ACHN (cell line): ENCODE results near the gene TVP23C.

Experiments used
- DNase-seq: peaks from one replicate; pipeline ENCODE4 v3.0.0-alpha.2; 2015
- in situ Hi-C: cut with HindIII; loops from 2 replicates; pipeline ENCODE4 v1.10.0; 2017; ENCODE audit warnings: low sequenced_read_pairs, low pct_ligation_motif_present, low pct_unique_long_range_greater_than_20kb

TVP23C gene

DNA sequence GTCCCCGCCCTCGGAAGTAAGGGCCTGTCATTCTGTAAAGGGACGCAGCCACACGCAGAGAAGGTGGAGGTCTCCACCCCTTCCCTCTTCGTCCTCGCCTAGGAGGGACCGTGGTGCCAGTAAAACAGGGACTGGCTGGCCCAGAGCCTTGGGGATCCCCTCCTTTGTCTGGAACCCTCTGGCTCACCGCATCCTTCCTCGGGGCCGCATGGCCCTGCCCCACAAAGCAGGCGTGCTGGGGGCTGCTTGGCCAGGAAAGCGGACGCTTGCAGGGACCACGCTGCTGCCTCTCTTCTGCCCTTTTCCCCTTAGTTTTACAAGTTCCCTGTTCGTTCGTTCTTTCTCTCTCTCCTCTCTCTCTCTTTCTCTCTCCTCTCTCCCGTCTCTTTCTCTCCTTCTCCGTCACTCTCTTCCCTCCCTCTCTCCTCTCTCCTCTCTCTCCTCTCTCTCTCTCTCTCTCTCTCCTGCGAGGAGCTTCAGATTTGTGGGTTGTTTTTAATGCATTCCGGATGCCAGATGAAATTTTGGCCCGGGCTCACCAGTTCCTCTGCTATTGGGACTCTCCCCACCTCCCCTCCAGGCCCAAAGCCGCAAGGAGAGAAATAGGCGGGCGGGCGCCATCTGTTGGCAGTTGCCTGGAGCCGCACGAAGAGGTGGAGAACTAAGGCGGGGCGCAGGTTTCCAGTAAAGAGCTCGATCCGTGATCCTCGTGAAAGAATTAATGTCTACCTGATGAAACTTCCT, 60.7 kb downstream of the TVP23C start:
- in situ Hi-C loops = no loop called here
- peak; percentile 71 for DNase-seq

DNA sequence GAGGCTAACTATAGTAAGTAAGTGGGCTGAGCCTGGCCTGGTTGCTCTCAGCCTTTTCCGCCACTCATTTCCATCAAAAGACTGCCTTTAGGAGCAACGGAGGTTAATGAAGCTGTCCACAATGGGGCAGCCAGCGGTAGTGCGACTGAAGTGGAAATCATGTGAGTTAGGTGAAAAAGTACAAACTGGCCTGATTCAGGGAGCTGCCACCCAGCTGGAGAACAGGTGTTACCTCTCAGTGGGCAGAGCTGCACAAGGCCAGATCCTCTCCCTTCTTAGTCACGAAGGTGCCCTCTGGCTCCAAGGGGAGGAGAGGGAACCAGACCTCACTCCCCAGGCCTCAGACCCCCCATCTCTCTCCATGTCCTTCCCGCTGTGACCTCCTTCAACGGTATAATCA, 61.5 kb downstream of the TVP23C start:
- DNase-seq = no peak
- in situ Hi-C loops = no loop called here

DNA sequence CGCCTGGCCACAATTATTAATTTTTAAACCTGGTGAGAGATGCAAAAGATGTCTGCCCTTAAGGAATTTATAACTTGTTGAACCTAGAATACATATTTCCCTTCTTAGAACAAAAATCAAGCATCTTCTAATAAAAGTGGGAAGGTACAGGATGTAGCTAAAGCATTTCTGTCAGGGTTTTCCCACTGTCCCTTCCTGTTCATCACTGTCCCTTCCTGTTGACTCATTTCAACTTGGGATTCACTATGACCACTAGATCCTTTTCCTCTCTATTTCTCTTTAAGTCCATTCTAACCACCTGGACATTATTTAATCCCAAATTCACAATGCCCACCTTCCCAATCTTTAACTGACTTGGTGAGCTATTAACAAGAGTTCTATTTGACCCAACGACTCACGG, 62.0 kb downstream of the TVP23C start:
- in situ Hi-C loops = no loop called here
- DNase-seq = no peak

DNA sequence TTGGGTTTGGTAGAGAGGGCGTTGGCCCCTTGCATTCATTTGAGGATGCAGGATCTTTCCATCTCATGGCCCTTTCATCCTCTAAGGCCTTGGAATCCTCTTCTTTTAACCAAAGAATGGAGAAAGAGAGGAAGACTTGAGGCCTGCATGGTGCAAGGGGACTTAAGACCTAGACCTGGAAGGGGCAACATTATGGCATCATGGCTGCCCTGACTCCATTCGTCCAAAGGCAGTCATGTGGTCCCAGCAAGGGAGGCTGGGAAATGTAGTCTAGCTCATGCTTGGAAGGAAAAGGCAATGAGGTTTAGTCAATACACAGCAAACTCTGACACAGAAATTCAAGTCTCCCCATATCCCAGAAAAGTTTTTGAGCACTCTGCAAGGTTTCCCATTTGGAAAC, 65.2 kb downstream of the TVP23C start:
- DNase-seq = peak; percentile 27
- in situ Hi-C loops = no loop called here

DNA sequence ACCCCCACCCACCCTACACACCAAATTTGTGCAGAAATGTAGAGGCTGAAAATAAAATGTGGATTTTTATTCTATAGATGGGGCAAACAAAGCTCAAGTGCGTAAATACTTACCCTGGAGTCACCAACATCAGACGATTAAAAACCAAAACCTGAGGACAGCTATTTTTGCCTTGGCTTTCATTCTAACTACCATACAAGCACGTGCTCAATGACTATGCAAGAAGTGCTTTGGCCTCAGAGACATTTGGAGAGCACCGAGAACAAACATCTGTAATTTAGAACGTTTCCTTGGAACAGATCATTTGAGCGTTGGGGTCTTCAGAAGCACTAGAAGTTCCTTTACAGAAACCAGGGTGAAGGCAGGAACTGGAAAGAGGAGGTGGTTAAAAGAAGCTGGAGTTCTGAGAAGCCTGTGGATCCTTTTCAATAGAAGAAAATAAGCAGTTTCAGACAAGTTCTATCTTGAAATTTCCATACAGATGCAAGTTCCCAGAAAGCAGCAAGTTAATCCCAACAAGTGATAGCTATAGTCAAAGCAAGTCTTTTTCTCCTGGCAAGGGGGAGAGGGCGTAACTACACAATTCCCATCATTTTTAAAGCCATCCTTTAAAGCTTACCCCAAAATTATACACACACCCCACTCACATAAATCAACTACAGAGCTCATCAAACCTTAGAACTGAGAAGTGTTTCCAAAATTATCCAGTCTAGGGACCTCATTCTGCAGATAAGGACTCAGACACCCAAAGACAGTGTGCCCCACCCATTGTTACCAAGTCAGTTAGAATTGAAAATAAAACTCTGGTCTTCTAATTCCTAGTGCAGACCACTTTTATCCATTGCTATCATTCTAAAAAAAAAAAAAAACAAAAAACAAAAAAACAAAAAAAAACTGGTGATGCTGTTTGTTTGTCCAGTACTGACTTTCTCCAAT, 66.3 kb downstream of the TVP23C start:
- DNase-seq = no peak
- in situ Hi-C loops = no loop called here

DNA sequence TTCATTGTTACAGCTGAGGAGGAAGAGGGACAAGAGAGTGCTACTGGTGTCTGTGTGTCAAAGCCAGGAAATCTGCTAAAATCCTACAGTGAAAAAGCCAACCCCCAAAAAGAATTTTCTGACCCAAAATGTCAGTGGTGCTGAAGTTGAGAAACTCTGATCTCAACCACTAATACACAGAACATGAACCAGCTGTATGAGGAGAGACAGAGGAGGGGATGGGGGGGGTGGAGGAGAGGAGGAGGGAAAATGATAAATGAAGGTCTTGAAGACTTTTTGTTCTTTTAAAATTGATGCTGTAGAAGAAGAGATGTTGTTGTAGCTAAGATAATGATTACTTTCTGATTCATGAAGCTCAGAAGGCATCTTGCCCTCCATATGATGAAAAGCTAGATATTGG, 68.5 kb downstream of the TVP23C start:
- no peak for DNase-seq
- in situ Hi-C loops = no loop called here

DNA sequence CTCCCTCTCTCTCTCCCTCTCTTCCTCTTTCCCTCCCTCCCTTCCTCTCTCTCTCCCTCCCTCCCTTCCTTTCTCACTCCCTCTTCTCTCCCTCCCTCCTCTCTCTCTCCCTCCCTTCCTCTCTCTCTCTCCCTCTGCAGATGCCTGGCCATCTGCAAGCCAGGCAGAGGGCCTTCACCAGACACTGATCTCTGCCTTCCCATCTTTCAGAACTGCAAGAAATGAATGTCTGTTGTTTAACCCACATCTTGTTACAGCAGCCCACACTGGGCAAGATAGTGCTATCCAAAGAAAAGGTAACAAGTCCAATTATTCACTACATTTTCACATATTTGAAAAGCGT, 69.6 kb downstream of the TVP23C start:
- DNase-seq = no peak
- in situ Hi-C loops = no loop called here

DNA sequence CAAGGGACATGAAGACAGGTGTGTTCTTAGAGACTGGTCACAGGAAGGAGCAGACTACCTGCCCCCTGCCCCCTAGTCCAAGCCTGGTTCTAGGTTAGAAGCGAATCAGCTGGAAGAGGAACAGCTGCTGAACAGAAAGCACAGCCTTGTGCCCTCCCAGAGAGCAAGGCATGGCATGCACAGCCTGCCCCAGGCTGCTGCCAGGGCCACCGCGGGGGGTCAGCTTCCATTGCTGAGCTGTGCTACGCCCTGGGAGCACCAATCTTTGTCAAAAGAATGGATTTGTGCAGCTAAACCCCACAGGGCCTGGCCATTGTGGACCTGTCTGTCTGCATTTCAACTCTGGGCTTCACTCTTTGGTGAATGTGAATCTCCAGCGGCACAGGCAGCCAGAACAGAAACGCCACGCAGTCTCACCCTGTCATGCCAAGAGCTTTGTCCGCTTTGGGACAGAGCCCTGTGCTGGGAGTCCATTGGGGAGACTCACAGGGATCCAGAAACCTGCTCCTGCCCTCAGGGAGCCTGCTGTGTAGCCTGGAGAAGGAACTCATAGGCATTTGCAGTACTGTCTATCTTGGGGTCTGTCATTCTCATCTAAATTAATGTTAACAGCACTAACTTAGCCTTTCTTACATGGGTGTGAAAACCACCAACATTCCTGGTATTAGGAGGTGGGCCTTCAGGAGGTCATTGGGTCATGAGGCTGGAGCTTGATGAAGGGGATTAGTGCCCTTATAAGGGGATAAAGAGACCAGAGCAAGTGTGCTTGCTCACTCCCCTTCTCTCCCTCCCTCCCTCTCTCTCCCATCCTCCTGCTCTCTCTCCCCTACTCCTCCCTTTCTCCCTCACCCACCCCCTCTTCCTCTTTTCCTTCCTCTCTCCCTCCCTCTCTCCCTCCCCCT, 70.2 kb downstream of the TVP23C start:
- in situ Hi-C loops = no loop called here
- DNase-seq = no peak

DNA sequence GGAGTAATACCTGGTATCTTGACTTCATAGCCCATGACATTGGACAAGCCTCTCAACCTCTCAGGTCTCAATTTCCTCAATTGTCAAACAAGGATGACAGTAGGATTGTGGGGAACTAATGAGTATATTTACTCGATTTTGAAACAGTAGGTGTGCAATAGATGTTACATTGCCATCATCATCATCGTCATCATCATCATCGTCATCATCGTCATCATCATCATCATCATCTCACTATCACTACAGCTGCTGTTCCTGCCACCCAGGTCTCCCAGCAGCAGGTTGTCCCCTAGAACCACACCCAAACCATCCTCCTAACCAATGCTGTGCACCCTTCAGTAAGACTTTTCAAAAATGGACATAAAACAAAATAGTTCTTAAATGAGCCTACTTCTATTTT, 71.1 kb downstream of the TVP23C start:
- in situ Hi-C loops = no loop called here
- DNase-seq = no peak

DNA sequence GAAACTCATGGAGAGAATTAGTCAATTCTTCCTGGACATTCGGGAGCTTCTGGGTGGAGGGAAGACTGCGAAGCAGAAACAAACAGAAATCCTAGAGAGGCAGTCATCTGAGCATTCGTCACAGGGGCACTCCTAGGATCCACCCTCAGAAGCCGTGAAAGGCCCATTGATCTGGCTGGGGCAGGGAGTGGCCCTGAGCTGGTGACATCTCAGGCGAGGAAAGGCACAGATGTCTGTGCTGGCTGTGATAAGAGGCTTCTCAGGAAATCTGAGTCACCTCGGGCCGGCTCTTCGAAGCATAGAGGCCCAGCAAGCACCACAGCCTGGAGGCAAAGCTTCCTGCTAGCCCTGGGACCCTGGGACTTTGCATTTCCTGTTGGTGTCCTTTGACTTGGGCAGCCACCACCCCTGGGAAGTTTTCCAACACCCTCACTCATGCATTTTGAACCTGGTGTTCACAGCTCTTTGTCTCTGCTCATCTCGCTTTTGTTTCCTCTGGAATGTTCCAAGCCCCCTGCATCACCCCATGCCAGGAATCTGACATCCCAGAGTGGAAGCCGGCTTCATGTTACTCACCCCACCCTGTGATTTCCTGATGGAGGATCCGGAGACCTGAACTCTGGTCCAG, 72.5 kb downstream of the TVP23C start:
- in situ Hi-C loops = no loop called here
- DNase-seq = no peak

DNA sequence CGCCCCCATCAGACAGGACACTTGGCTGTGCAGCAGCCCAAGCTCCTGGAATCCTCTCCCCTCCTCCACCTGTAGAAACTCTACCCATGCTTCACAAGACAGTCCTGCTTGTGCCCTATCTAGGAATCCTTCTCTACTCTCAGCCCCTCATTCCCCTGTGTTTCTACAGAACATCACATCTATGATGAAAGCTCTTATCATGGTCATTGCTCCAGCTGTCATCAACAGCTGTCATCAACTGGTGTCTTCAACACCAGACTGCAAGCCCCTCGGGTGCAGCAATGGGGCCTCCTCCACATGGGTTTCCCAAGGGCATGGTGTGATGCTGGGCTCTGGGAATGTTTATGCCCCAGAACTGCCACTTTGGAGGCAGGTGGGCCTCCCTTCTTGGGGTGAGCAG, 74.7 kb downstream of the TVP23C start:
- DNase-seq = no peak
- in situ Hi-C loops = no loop called here

DNA sequence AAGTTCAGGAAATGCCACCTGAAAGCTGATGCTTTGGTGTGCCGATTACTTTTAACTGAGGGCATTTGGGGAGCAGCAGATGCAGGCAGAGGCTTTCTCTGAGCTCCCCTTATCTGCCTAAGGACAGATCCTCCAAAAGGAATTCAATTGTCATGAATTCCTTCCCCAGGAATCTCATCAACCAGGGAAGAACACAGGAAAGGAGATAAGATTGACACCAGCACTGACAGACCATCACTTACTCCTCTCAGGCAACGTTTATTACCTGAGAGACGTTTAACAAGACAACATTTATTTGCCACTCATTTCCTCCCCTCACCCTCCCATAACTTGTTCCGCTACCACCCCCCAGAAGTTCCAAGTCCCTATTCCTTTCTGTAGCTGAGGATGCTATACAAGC, 78.2 kb downstream of the TVP23C start:
- no peak for DNase-seq
- in situ Hi-C loops = no loop called here

DNA sequence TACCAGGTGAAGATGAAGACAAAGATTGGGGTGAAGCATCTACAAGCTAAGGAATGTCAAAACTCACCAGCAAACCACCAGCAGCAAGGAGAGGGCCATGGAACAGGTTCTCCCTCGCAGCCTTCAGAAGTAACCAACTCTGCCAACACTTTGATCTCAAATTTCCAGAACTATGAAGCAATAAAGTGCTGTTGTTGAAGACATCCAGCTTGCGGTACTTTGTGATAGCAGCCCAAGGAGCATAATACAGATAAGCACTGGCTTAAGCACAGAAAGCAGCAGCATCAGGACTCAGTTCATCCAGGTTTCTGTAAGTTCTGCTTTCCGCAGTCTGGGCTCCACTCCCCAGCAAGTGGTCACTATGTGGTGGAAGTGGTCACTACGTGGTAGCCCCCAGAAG, 79.9 kb downstream of the TVP23C start:
- DNase-seq = no peak
- in situ Hi-C loops = no loop called here

DNA sequence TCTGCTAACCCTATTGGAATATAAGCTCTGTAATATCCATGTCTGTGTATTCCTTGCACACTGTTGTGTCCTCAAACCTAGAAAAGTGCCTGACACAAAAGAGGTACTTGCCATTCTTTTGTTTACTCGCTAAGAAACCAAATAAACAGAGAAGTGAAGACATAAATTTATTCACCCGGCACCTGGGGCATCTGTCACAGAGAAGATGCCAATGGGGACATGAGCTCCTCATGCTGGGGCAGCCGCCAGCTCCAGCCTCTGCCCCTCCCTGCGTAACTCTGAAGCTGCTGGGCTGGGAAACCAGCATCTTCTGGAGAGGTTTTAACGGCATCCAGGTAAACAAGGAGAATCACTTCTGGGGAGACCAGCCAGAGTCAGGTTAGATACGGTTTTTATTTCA, 80.8 kb downstream of the TVP23C start:
- DNase-seq = no peak
- in situ Hi-C loops = no loop called here

DNA sequence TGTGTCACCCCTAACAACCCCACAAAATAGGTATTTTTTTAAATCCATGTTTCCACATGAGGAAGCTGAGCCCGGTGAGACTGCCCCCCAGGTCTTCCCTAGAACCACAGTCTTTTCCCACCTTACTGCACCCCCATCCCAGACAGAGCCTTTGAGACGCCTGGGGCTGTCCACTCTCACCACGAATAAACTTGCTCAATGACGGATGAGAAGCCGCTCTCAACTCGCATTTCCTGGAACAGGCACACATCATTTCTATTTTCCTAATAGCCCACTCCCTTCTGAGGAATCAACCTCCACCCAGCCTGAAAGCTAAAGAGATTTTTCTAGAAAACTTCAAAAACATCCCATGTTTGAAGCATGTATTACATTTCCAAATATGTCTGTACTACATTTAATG, 81.8 kb downstream of the TVP23C start:
- in situ Hi-C loops = no loop called here
- no peak for DNase-seq

DNA sequence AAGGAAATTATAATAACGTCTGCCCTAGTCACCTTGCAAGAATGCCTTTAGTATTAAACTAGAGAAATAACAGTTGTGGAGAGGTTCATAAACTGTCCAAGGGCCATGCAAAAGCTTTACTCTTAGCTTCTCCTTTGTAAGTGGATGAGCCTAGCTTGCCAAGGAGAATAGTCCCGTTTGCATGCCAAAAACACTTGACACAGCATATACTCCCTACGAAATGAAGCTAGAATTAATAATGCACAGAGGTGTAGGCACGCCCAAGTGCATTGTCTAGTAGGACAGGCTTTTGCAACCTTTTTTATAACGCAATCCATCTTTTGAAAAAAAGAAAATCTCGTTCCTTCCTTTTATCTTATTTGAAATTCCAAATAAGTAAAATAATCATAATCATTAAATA, 83.1 kb downstream of the TVP23C start:
- no peak for DNase-seq
- in situ Hi-C loops = no loop called here

DNA sequence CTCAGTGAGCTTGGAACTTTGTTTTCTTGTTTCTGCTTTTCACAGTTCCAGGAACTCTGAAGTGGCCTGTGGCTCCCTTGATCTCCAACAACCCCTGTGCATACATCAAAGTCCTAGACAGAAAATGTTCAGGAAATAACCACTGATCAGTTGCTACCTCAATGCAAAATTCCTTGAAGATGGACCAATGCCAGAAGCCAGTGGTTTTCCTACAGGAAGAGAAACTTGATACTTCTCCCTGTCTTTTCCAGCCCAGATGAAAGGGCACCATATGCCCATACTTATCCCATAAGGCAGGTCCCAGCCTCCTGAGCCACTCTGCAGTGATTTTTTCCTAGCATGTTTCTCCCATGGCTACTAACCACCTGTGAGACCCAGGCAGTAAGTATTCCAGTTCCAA, 83.6 kb downstream of the TVP23C start:
- in situ Hi-C loops = no loop called here
- DNase-seq = no peak

DNA sequence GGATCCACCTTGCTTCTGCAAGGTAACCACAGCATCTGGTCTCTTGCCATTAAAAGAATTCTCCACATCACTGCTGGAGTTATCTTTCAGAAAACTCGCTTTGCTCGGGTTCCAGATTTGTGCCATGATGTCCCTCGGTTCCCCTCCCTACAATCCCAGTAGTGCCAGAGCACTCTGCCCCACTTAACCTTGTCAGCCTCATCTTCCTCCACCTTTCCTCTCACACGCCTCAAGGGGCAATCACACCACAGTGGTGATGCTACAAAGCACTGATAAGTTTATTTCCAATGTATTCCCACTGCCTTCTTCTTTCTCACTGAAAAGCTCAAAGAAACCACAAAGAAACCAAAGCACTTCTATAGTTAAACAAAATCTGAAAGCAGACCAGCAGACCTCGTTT, 84.4 kb downstream of the TVP23C start:
- in situ Hi-C loops = no loop called here
- DNase-seq = no peak
